ENCODE measurements around the gene CELF5. TPM values are rescaled to one million over a fixed set of nuclear protein-coding genes. Genes with fewer than 3 reads are reported as not detected.

Gene CELF5
- total and polyA plus RNA-seq, 9 of the 15 experiments (the other 6 are each of a cell fraction or from before 2014, with no cell fraction given), result 0.01 to 0.56 (median 0.22) TPM

- TF ChIP-seq SRSF7 (optimal IDR thresholded peaks at IDR 0.05; ENCODE audit: low read depth, low read length) (no peak), CBX2 (IDR thresholded peaks at IDR 0.05; ENCODE audit: insufficient read depth, low read length, poor library complexity, severe bottlenecking) (no peak), HCFC1 (IDR thresholded peaks at IDR 0.05; ENCODE audit: low read depth, low read length) (no peak; the same call in 1 of the 2 replicates), PTRF (tag; IDR thresholded peaks at IDR 0.05) (no peak), XRCC5 (IDR thresholded peaks at IDR 0.05; ENCODE audit: low read depth, low read length) (0 out of 2 replicates have a peak, but pooled peaks have one; percentile 31), ZBTB11 (CRISPR knock-in tag; IDR thresholded peaks at IDR 0.05) (no peak), DMBX1 (CRISPR knock-in tag; IDR thresholded peaks at IDR 0.05; ENCODE audit: borderline replicate concordance) (0 out of 2 replicates have a peak, but pooled peaks have one; percentile 56), SAFB (IDR thresholded peaks at IDR 0.05; ENCODE audit: borderline replicate concordance, low read depth, low read length) (no peak), RBM39 (optimal IDR thresholded peaks at IDR 0.05; ENCODE audit: low read depth, low read length) (no peak), RBM25 (IDR thresholded peaks at IDR 0.05; ENCODE audit: low read depth, low read length, severe bottlenecking) (peak; percentile 97), BHLHE40 (IDR thresholded peaks at IDR 0.05; ENCODE audit: low read length) (no peak), HINFP (tag; conservative IDR thresholded peaks at IDR 0.05; ENCODE audit: low read depth) (no peak), HDAC2 (IDR thresholded peaks at IDR 0.05) (peak; percentile 100)
- TF ChIP-seq, protein P1, sequence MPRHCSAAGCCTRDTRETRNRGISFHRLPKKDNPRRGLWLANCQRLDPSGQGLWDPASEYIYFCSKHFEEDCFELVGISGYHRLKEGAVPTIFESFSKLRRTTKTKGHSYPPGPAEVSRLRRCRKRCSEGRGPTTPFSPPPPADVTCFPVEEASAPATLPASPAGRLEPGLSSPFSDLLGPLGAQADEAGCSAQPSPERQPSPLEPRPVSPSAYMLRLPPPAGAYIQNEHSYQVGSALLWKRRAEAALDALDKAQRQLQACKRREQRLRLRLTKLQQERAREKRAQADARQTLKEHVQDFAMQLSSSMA (CRISPR knock-in tag; IDR thresholded peaks at IDR 0.05), result no peak
- TF ChIP-seq, protein P2, sequence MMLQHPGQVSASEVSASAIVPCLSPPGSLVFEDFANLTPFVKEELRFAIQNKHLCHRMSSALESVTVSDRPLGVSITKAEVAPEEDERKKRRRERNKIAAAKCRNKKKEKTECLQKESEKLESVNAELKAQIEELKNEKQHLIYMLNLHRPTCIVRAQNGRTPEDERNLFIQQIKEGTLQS (IDR thresholded peaks at IDR 0.05), result no peak
- TF ChIP-seq, protein P2 (CRISPR knock-in tag; conservative IDR thresholded peaks at IDR 0.05), result no peak
- TF ChIP-seq, protein P3, sequence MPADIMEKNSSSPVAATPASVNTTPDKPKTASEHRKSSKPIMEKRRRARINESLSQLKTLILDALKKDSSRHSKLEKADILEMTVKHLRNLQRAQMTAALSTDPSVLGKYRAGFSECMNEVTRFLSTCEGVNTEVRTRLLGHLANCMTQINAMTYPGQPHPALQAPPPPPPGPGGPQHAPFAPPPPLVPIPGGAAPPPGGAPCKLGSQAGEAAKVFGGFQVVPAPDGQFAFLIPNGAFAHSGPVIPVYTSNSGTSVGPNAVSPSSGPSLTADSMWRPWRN (IDR thresholded peaks at IDR 0.05; ENCODE audit: low read depth), result no peak
Measured at GRCh38 chr19:3183721-3184641, 40.5 kb upstream of the CELF5 start (continued).

Data from K562 (cell line).